NCI-H2107 treated with DMSO at 0.1 percent for 48 hours (cell line): Measurements from ENCODE around the gene SSX2IP.
"Not testable (repeated sequence)": the region's sequence is repeated elsewhere in the genome, so short reads cannot be mapped to it uniquely, and the experiment has no call there.

Experiments used
- DNase-seq: peaks from one replicate; lab custom pipeline; 2025; ENCODE audit not compliant: unreplicated experiment; lab: John Stamatoyannopoulos, UW

SSX2IP gene, protein sequence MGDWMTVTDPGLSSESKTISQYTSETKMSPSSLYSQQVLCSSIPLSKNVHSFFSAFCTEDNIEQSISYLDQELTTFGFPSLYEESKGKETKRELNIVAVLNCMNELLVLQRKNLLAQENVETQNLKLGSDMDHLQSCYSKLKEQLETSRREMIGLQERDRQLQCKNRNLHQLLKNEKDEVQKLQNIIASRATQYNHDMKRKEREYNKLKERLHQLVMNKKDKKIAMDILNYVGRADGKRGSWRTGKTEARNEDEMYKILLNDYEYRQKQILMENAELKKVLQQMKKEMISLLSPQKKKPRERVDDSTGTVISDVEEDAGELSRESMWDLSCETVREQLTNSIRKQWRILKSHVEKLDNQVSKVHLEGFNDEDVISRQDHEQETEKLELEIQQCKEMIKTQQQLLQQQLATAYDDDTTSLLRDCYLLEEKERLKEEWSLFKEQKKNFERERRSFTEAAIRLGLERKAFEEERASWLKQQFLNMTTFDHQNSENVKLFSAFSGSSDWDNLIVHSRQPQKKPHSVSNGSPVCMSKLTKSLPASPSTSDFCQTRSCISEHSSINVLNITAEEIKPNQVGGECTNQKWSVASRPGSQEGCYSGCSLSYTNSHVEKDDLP

DNA sequence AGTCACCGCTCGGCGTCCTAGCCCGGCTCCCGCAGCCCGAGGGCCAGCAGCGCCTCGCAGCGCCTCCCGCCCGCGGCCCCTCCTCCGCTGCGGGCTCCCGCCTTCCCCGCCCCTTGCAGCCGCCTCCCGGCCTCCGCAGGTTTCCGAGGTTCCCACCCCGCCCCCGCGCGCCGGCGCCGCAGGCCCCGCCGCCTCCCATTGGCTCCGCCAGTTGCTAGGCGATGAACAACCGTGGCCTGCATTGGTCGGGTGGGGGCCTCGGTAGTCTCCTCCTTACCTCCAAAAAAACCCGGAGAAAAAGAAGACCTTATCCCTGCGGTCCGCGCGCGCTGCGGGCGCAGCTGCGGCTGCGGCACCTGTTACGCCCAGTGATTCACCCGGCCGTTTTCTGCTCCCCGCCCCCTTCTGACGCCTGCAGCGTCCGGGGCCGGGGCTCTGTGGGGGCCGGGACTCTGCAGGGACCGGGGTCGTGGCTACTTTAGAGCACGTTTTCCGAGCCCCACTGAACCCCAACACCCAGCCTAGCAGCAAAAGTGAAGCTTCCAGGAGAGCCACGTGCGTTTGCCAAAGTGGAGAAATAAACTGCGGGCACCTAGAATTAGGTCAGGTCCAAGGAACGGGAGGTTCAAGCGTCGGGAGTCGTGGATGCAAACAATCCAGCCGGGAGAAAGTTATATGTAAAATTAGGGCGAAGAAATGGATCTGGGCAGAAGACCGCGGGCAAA is at the start of gene SSX2IP:
Gene SSX2IP, minus strand, starts transcription at position 65 of the 725 bp plus-strand sequence. CDS start 19,242 bp downstream, outside the sequence.
- DNase-seq: peak; percentile 96

DNA sequence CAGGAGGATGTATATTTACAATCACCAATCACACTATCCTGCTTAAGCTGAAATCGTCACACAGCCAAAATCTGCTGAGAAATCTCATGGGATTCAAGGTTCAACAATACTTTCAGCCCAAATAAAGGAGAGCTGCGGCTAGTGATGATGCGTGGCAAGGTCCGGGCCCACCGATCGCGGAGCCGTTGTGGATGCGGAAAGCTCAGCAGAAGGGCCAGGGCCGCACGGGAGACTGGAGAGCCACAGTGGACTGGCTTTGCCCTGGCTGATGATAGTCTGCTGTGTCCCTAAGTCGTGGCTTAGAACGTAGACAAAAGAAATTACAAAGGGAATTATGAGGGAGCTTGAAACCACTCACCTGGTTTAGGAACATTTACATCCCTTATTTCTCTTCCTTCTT is 48.0 kb upstream of the SSX2IP start:
- no peak for DNase-seq

DNA sequence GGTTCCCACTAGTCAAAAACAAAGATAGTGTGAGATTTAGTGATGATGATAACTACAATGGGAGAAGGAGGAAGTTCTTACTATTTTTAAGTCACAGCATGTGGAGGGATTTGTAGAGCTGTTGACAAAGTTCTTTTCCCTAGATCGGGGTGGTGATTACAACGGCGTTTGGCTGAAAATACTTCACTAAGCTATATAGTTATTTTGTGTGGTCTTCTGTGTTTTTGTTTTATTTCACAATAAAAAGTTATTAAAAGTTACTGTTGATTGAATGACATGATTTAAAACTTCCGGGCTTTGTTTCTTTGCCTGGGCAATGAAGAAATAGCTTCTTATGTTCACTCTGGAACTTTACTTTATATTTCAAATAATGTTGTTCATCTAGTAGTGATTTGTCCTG is 47.3 kb upstream of the SSX2IP start:
- DNase-seq: no peak

DNA sequence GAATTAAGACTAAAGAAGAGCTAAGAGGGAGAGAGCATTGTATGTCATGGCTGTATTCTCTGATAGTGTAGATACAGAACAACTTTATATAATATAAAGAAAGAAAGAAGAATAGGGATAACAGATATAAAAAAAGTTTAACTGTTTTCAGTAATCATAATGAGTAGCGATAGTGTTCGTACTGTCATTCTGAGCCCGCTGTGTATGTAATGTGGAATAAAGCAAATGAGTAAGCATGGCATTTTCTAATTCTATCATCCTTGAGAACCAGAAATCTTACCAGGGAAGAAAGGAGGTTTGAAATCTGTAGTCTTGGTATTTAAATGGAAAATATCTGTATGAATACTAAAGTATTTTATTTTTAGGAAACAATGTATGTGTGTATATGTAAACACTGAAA is 46.7 kb upstream of the SSX2IP start:
- DNase-seq: no peak

DNA sequence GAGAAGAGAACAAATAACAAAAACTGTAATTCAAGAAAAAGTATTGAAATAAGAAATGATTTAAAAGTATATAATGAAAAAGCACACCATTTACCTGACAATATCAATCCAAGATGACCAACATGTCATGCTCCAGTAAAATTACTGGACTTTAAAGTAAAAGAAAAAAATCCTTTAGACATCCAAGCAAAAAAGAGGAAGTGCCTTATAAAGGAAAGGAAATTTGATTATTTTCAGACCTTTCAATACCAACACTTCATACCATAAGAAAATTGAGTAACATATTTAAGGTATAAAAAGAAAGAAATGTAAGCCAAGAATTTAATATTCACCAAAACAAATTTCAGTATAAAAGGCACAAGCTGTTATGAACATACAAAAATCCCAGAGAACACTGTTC is 46.2 kb upstream of the SSX2IP start:
- DNase-seq: no peak

DNA sequence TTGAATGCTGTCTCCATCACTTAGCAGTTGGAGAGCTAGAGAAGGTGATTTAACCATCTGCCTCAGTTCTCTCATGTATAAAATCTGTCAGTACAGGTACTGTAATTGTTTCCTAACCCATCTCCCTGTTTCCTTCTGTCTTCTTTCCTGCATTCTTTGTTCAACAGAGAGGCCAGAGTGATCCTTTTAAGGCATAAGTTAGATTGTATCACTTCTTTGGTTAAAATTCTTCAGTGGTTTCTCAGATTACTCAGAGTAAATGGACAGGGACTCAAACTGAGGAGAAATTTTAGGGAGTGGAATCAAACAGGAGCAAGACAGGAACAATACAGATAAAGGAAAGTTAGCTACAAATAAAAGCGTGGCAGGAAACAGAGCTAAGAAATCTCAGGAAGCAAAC is 45.2 kb upstream of the SSX2IP start:
- no peak for DNase-seq

DNA sequence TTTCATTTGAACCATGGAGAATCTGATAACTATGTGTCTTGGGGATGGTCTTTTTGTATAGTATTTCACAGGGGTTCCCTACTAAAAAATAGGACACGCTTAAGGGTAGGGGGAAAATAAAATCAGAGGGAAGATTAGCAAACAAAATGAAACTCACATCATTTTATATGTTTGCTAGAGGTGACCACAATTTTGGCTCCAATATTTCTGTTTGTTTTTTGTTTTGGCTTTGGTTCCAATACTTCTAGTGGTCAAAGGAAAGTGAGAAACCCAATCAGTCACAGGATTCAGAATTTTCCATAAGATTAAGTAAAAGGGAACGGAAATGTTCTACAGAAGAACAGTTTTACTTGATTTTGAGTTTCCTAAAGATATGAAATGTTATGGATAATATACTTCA is 42.3 kb upstream of the SSX2IP start:
- no peak for DNase-seq

DNA sequence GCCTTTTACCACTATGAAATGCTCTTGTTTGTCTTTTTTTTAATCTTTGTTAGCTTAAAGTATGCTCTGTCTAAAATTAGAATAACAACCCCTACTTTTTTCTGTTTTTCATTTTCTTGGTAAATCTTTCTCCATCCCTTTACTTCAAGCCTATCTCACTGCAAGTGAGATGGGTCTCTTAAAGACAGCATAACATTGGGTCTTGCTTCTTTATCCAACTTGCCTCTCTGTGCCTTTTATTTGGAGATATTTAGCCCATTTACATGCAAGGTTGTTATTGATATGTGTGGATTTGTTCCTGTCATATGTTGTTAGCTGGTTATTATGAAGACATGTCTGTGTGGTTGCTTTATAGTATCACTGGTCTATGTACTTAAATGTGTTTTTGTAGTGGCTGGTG is 41.3 kb upstream of the SSX2IP start:
- DNase-seq: no peak

DNA sequence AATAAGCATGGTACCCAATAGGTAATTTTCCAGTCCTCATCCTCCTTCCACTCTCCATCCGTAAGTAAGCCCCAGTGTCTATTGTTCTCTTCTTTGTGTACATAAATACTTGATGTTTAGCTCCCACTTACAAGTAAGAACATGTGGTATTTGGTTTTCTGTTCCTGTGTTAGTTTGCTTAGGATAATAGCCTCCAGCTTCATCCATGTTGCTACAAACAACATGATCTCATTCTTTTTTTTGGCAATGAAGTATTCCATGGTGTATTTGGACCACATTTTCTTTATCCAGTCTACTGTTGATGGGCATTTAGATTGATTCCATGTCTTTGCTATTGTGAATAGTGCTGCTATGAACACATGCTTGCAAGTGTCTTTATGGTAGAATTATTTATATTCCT is 37.5 kb upstream of the SSX2IP start:
- DNase-seq: peak; percentile 86

DNA sequence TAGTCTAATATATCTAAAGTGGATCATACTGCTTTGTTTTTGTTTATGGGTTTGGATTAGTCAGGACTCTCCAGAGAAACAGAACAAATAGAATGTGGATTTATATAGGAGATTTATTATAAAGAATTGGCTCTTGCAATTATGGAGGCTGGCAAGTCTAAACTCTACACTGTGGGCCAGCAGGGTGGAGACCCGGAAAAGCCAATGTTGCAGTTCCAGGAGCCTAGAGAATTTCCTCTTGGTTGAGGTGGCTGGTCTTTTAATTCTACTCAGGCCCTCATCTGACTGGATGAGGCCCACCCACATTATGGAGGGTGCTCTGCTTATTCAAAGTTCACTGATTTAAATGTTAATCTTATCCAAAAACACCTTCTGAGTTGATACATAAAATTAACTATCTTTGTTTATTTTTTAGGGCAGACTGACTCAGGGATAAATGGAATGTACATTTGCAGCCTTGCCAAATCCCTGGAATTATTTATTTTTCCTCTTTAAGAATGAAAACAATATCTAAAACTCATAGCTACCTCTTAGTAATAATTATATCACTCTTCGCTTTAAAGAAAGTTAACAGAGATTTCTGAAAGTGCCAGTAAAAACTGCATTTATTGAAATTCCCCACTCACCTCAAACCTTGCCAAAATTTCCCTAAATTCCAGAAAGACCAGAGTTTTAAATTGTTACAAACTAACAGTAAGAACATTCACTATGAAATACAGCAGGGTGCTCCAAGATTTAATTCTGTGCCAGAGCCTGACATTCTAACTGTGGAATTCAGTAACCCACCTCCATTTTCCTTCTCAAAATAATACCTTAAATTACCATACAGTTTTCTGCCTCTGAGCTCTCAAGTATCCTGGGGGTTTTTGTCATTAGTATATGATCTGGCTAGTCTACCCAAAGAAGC is 36.6 kb upstream of the SSX2IP start:
- no peak for DNase-seq

DNA sequence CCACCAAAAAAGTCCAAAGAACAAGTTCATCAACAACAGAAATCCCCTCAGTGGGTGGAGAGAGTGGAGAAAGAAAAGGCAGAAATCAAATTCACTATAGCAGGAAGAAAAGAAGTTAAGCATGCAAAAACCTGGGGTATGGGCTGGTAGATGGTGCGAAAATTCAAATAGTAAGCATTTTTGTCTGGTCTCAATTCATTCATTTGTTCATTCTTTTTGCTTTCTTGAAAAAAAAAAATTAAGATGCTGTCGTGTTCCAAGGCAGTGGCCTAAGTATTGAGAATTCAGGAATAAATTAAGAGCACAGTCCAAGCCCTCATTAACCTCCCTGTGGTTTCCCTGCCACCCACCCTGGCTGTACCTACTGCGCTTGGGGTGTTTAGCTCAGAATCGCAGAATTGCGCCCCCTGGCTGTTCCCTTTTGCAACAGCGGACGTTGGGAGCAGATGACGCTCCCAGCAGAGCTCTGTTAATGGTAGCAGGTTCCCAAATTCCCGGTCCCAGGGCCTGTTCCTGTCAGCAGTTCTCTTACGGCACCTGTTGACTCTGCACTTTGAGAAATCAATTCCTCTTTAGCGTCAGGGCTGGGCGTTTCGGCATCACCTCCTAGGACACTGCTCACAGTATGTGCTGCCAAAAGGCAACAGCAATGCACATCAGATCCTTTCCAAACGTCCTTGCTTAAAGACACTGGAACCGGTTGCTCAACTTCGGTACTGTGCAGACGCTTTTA is 34.0 kb upstream of the SSX2IP start:
- DNase-seq: no peak

DNA sequence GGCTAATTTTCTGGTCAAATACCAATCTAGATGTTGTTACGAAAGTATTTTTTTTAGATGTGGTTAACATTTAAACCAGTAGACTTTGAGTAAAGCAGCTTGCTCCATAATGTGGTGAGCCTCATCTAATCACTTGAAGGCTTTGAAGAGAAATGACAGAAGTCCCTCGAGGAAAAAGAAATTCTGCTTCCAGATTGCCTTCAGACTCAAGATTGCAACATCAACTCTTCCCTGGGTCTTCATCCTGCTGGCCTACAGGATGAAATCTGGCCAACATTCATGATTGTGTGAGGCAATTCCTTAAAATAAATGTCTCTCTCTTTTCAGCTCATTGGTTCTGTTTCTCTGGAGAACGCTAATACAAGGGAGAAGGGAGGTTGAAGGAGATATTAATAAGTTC is 32.5 kb upstream of the SSX2IP start:
- DNase-seq: no peak

DNA sequence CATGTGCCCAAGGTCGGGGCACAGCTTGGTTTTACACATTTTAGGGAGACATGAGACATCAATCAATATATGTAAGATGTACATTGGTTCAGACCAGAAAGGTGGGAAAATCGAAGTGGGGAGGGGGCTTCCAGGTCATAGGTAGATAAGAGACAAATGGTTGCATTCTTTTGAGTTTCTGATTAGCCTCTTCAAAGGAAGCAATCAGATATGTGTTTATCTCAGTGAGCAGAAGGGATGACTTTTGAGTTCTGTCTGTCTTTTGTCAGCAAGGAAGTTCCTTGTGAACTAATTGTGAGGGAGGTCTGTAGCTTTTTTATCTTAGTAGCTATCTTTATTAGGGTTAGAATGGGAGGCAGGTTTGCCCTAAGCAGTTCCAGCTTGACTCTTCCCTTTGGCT is 31.6 kb upstream of the SSX2IP start:
- DNase-seq: not testable (repeated sequence)

DNA sequence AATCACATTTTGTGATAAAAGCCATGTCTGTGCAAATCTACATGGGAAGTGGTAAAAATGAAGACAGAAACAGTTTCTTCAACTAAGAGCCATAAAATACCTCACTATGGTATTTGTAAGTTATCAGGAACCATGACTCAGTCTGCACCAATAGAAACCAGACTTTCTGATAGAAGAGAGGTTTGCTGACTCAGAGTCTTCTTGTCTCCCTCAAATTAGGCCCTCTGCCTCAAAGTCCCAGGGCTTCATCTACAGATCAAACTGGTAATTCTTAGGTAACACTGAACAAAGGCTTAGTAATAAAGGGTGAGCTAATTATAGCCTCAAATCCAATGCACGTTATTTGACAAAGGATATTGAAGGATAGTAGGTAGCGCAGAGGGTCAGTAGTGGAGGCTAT is 30.9 kb upstream of the SSX2IP start:
- no peak for DNase-seq

DNA sequence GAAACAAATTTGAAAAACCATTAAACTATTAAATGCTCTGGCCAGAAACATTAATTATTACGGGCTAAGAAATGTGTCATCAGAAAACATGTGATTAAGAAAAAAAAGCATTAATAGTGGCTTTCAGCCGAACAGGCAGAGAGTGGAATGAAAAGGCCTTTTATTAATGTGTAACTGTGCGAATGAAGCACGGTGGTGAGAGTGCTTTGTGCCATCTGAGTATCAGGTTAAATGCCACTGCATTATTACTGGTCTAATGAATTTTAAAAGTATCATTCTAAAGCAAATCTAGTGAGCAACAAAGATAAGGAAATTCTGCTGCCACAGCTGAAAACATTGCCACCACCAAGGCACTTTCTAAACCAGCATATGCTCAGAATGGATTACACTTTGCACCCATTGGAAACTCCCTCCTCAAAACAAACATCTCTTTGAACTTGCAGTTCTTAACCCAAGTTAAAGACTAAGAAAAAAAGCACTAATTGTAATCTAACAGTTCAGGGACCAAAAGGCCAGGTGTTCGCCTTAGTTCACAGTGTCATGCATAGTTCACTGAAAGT is 30.0 kb upstream of the SSX2IP start:
- DNase-seq: no peak

DNA sequence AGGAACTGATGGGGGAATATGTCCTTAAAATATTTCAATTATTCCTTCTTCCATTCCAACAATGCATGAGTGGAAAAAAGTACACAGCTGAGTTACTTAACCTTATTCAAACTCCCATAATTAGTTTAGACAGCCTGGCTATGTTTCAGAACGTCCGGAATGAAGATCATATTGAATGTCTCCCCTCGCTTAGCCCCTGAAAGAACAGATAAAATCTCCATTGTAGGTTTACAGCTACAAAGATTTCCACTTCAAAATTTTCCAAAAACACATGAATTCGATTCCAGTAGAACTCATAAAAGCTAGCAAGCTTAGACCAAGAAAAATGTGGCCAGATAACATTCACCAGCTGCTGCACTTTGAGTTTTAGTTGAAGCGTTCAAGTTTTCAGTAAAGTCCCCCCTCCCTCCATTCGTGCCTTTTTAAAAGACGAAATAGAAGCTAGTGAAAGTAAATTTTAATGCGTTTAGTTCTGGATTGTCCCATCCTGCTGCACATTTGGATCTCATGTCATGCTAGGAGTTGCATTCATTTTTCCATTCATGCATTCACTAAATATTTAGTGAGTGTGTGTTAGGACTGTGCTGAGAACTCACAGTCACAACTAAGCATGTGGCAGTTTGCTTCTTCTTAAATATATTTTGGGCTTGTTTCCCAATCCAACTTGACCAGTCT is 29.4 kb upstream of the SSX2IP start:
- DNase-seq: no peak

DNA sequence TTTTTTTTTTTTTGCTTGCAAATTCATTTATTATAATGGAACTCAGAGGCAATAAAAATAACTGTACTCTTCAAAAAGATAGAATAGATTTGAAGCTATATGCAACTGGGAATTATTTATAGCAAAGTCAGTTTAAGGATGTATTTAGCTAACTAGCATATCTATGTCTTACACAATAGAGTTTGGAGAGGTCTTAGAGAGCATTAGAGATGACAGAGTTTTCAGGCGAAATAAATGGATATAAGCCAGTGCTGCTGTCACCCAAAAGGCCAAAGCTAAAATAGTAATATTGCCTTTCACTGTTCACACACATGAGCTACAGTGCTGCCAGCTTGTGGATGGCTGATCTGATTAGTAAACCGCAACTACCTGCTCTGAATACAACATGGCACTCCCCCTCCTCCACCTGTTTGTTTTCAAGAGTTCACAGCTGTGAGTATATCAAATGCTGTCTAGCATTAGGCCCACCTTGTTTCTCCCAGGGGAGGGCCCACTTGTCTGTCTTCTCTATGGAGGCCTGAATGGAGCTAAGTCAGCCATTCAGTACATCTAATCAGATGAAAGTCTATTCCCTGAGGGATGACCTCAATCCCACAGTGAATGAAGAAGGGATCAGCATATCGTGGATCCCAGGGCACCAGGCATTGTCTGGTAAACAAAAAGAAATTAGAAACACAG is 25.2 kb upstream of the SSX2IP start:
- peak; percentile 99 for DNase-seq

DNA sequence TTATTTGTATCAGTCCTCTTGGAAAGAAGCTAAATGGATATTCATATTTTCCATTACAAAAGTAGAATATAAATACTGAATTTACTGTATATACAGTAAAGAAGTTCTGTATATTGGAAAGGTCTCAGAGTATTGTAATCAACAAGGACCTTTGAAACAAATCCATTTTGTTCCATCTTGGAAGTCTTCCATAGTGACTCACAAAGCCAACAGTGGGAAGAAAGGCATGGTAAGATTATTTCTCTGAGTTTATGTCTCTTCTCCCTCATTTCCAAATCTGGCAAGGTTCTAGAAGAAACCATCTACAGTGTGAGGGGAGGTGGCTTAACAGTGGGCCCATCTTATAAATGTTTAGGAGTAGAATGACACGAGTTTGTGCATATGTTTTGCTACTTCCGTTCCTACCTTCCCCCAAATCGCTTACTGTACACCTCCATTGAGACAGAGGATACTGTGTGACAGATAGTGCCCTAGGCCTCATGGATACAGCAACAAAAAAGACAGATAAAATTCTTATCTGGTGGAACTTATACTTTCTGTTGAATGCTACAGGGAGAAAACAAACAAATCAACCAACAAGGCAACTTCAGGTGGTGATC is 22.1 kb upstream of the SSX2IP start:
- DNase-seq: no peak

DNA sequence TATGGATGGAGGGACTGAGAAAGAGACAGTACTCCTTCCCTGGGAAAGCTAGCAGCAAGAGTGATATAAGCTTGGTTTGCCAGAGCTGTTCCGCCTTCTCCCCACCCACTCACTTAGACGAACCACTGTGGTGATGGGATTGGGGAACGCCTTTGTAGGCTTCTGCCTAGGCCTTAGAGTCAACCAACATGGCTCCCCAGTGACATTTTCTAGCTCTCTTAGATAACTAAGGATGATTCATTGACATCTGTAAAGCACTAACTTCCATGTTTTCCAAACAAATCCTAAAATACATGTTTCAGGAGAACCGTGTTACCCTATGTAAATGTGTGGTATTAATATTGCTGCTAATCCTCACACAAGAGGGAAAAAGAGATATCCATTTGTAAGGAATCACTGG is 21.6 kb upstream of the SSX2IP start:
- DNase-seq: no peak
